ENCODE results near the gene FAM136A.
"Not testable (repeated sequence)": the region's sequence is repeated elsewhere in the genome, so short reads cannot be mapped to it uniquely, and the experiment has no call there.

FAM136A gene

DNA sequence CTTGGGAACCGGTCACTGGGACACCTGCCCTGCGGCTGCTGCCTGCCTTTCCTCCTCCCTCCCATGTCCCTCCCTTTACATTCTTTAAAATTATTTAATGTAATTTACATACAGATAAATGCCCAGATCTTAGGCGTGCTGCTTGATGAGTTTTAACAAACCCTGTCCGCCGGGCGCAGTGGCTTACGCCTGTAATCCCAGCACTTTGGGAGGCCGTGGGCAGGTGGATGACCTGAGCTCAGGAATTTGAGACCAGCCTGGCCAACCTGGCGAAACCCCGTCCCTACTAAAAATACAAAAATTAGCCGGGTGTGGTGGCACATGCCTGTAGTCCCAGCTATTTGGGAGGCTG is 304 bp upstream of the FAM136A start:
- not testable (repeated sequence) for DNase-seq
- peak overlapping the region; percentile 76 for H3K4me3 ChIP-seq (ENCODE audit: insufficient read depth, low read depth, low read length, poor library complexity, severe bottlenecking)

DNA sequence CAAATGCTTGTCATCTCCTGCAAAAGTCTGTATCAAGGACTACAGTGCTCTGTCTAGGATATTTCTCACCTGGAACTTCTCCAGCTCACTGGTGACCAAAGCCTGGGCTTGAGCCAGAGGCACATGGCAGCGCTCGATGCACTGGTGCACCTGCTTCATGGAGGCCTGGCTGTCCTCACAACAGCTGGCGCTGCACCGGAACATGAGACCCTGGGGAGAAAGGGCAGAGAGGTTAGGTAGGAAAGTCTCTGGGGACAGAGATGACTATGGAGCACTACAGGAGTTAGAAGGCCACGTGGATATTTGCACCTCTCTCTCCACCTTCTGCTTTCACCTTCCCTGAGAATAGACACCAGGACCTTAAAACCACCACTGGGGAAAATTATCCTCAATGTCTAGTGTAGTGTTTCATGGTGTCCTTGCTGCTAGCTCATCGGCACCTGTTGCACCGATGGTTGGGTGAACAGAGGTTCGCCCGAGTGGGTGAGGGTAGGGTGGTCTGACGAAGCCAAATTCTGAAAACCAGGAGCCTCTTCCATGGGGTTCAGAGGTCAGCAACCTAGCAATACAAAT is 1.0 kb downstream of the FAM136A start:
- peak overlapping the region; percentile 62 for H3K27ac ChIP-seq (ENCODE audit: insufficient read depth, low read length, poor library complexity, severe bottlenecking)
- peak overlapping the region; percentile 76 for H3K4me3 ChIP-seq (ENCODE audit: insufficient read depth, low read depth, low read length, poor library complexity, severe bottlenecking)
- H3K9me3 ChIP-seq (ENCODE audit: control insufficient read depth, low read length): no peaks in the 10 kb centered on the region
- peaks cover 8% of the 10 kb centered on the region for H3K4me1 ChIP-seq (ENCODE audit: control insufficient read depth, insufficient read depth, low read length, poor library complexity, severe bottlenecking)
- DNase-seq: no peak
- peaks cover 10% of the 10 kb centered on the region for H3K36me3 ChIP-seq (ENCODE audit: control insufficient read depth, insufficient read depth, low read length)
- no peaks in the 10 kb centered on the region for H3K27me3 ChIP-seq (replicated peaks; ENCODE audit: control insufficient read depth, insufficient read depth, low read length, poor library complexity, severe bottlenecking)

More for the DNA sequence above, 304 bp upstream of the FAM136A start:
- not testable (repeated sequence) for H3K27ac ChIP-seq (ENCODE audit: insufficient read depth, low read length, poor library complexity, severe bottlenecking); H3K4me1 ChIP-seq (ENCODE audit: control insufficient read depth, insufficient read depth, low read length, poor library complexity, severe bottlenecking); H3K9me3 ChIP-seq (ENCODE audit: control insufficient read depth, low read length); H3K27me3 ChIP-seq (replicated peaks; ENCODE audit: control insufficient read depth, insufficient read depth, low read length, poor library complexity, severe bottlenecking)
- H3K36me3 ChIP-seq (ENCODE audit: control insufficient read depth, insufficient read depth, low read length): peaks cover 10% of the 10 kb centered on the region

DNA sequence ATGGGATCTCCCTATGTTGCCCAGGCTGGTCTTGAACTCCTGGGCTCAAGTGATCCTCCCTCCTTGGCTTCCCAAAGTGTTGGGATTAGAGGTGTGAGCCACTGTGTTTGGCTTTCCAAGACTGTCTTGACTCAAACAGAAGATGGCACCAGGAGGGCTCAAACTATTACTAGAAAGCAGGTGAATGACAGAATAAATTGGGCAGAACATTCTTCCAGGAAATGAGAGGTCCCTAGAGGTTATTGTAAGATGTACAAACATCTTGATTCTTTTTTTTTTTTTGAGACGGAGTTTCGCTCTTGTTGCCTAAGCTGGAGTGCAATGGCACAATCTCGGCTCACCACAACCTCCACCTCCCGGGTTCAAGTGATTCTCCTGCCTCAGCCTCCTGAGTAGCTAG is 4.0 kb downstream of the FAM136A start:
- not testable (repeated sequence) for H3K27me3 ChIP-seq (replicated peaks; ENCODE audit: control insufficient read depth, insufficient read depth, low read length, poor library complexity, severe bottlenecking); DNase-seq; H3K9me3 ChIP-seq (ENCODE audit: control insufficient read depth, low read length); H3K4me3 ChIP-seq (ENCODE audit: insufficient read depth, low read depth, low read length, poor library complexity, severe bottlenecking); H3K27ac ChIP-seq (ENCODE audit: insufficient read depth, low read length, poor library complexity, severe bottlenecking)
- H3K4me1 ChIP-seq (ENCODE audit: control insufficient read depth, insufficient read depth, low read length, poor library complexity, severe bottlenecking): peaks cover 11% of the 10 kb centered on the region
- peaks cover 10% of the 10 kb centered on the region for H3K36me3 ChIP-seq (ENCODE audit: control insufficient read depth, insufficient read depth, low read length)

DNA sequence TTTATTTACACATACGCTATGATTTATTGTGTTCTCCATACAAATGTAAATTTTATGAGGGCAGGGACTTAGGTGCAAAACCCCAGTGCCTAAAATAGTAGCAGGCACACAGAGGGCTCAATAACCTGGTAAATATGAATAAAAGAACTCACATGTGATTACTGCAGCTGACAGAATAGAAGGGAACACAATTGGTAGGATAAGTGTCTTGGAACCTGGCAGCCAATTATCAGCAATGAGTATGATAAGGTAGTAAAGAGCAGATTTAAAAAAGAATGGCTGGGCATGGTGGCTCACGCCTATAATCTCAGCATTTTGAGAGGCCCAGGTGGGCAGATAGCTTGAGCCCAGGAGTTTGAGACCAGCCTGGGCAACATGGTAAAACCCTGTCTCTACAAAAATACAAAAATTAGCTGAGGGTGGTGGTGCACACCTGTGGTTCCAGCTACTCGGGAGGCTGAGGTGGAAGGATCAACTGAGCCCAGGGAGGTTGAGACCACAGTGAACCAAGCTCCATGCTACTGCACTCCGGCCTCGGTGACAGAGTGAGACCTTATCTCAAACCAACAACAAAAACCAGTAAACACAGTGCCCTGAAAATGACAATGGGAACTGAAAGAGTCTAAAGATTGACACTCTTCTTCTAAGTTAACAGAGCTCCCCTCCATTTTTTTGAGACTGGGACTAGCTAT is 18.2 kb downstream of the FAM136A start:
- Histone ChIP-seq H3K36me3 (ENCODE audit: control insufficient read depth, insufficient read depth, low read length) (peaks cover 77% of the 10 kb centered on the region), H3K9me3 (ENCODE audit: control insufficient read depth, low read length) (no peaks in the 10 kb centered on the region), H3K27ac (ENCODE audit: insufficient read depth, low read length, poor library complexity, severe bottlenecking) (no peak overlapping the region), H3K27me3 (replicated peaks; ENCODE audit: control insufficient read depth, insufficient read depth, low read length, poor library complexity, severe bottlenecking) (no peaks in the 10 kb centered on the region), H3K4me1 (ENCODE audit: control insufficient read depth, insufficient read depth, low read length, poor library complexity, severe bottlenecking) (no peaks in the 10 kb centered on the region), H3K4me3 (ENCODE audit: insufficient read depth, low read depth, low read length, poor library complexity, severe bottlenecking) (no peak overlapping the region)
- DNase-seq: no peak

DNA sequence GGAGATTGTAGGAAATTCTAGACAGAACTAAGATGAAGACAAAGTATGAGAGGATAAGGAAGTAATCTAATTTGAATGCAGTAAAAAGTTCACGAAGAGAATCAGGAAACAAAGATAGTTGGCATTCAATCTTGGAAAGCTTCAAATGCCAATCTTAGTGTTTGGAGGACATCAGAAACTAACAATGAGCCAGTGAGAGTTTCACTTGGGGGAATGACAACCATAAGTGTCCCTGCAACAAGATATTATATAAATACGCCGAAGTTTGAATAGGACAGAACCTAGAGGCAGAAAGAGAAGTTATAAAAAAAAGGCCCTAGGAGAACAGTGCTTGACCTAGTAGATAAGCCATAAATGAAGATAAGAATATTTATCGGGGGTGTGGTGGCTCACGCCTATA is 19.4 kb downstream of the FAM136A start:
- Histone ChIP-seq H3K27me3 (replicated peaks; ENCODE audit: control insufficient read depth, insufficient read depth, low read length, poor library complexity, severe bottlenecking) (no peaks in the 10 kb centered on the region), H3K9me3 (ENCODE audit: control insufficient read depth, low read length) (no peaks in the 10 kb centered on the region), H3K4me1 (ENCODE audit: control insufficient read depth, insufficient read depth, low read length, poor library complexity, severe bottlenecking) (no peaks in the 10 kb centered on the region), H3K36me3 (ENCODE audit: control insufficient read depth, insufficient read depth, low read length) (peaks cover 68% of the 10 kb centered on the region), H3K4me3 (ENCODE audit: insufficient read depth, low read depth, low read length, poor library complexity, severe bottlenecking) (no peak overlapping the region), H3K27ac (ENCODE audit: insufficient read depth, low read length, poor library complexity, severe bottlenecking) (no peak overlapping the region)
- DNase-seq: no peak

DNA sequence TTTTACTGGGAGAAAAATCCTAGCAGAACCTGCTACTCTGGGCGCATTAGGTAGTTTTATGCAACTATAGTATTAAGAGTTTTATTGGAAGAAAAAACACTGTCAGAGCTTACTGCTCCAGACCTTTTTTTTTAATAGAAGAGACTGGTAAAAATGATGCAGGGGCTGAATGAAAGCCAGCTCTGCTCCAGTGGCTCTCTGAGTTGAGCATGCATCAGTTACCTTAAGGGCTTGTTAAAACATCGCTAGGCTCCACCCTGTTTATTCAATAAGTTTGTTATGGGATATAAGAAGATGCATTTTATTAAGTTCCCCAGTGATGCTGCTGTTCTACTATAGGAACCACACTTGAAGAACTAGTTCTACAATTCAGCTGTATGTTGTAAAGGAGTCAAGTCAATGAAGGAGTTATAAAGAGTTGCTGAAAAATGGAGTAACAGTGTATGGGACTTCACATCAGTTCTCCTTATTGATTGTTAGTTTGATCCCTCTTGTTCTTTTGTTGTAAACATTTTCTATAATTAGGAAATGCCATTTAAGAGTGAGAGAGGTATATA is 21.5 kb downstream of the FAM136A start:
- Histone ChIP-seq H3K36me3 (ENCODE audit: control insufficient read depth, insufficient read depth, low read length) (peaks cover 60% of the 10 kb centered on the region), H3K4me3 (ENCODE audit: insufficient read depth, low read depth, low read length, poor library complexity, severe bottlenecking) (no peak overlapping the region), H3K27ac (ENCODE audit: insufficient read depth, low read length, poor library complexity, severe bottlenecking) (no peak overlapping the region), H3K9me3 (ENCODE audit: control insufficient read depth, low read length) (no peaks in the 10 kb centered on the region), H3K27me3 (replicated peaks; ENCODE audit: control insufficient read depth, insufficient read depth, low read length, poor library complexity, severe bottlenecking) (no peaks in the 10 kb centered on the region), H3K4me1 (ENCODE audit: control insufficient read depth, insufficient read depth, low read length, poor library complexity, severe bottlenecking) (no peaks in the 10 kb centered on the region)
- no peak for DNase-seq

DNA sequence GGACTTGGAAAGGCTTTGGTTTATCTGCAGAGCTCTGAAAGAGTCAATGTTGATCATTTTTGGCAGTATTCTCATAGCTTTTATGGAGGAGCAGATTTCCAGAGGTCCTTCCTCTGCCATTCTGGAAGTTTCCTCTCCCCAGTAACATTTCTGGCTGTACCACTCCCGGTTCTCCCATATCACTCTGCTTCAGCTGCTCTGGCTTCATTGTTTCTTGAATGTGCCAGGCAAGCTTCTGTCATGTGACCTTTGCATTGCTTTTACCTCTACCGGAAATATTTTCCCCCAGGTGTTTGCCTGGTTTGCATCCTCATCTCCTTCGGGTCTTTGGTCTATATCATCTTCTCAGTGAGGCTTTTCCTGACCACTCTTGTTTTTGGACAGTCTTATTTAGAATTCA is 31.5 kb downstream of the FAM136A start:
- Histone ChIP-seq H3K4me1 (ENCODE audit: control insufficient read depth, insufficient read depth, low read length, poor library complexity, severe bottlenecking) (no peaks in the 10 kb centered on the region), H3K36me3 (ENCODE audit: control insufficient read depth, insufficient read depth, low read length) (peaks cover 10% of the 10 kb centered on the region), H3K4me3 (ENCODE audit: insufficient read depth, low read depth, low read length, poor library complexity, severe bottlenecking) (no peak overlapping the region), H3K27me3 (replicated peaks; ENCODE audit: control insufficient read depth, insufficient read depth, low read length, poor library complexity, severe bottlenecking) (no peaks in the 10 kb centered on the region), H3K9me3 (ENCODE audit: control insufficient read depth, low read length) (no peaks in the 10 kb centered on the region), H3K27ac (ENCODE audit: insufficient read depth, low read length, poor library complexity, severe bottlenecking) (no peak overlapping the region)
- DNase-seq: no peak

DNA sequence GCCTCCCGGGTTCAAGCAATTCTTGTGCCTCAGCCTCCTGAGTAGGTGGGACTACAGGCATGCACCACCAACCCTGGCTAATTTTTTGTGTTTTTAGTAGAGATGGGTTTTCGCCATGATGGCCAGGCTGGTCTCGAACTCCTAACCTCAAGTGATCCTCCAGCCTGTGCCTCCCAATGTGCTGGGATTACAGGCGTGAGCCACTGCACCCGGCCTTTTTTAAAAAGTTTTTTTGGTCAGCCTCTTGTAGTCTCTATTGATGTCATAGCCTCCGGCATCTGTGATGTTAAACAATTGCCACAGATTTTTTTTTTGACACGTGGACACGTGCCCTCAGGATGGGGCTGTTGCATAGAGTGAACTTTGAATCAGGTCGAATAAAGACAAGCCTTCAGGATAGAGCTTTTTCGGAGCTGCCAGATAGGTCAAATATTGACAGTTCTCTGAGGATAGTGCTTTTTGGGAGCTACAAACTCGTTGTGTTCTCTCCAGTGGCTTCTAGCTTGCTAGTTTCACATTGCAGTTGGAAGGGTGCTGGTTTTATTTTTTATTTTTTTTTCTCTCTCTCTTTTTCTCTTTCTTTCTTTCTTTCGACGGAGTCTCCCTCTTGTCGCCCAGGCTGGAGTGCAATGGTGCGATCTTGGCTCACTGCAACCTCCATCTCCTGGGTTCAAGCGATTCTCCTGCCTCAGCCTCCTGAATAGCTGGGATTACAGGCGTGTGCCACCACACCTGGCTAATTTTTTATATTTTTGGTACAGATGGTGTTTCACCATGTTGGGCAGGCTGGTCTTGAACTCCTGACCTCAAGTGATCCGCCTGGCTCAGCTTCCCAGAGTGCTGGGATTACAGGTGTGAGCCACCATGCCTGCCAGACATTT is 32.2 kb downstream of the FAM136A start:
- not testable (repeated sequence) for DNase-seq; H3K36me3 ChIP-seq (ENCODE audit: control insufficient read depth, insufficient read depth, low read length); H3K27ac ChIP-seq (ENCODE audit: insufficient read depth, low read length, poor library complexity, severe bottlenecking); H3K4me3 ChIP-seq (ENCODE audit: insufficient read depth, low read depth, low read length, poor library complexity, severe bottlenecking); H3K27me3 ChIP-seq (replicated peaks; ENCODE audit: control insufficient read depth, insufficient read depth, low read length, poor library complexity, severe bottlenecking); H3K4me1 ChIP-seq (ENCODE audit: control insufficient read depth, insufficient read depth, low read length, poor library complexity, severe bottlenecking); H3K9me3 ChIP-seq (ENCODE audit: control insufficient read depth, low read length)

DNA sequence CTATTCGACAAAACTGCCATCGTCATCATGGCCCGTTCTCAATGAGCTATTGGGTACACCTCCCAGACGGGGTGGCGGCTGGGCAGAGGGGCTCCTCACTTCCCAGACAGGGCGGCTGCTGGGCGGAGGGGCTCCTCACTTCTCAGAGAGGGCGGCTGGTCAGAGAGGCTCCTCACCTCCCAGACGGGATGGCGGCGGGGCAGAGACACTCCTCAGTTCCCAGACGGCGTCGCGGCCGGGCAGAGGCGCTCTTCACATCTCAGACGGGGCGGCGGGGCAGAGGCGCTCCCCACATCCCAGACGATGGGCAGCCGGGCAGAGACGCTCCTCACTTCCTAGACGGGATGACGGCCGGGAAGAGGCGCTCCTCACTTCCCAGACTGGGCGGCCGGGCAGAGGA is 34.9 kb downstream of the FAM136A start:
- H3K4me3 ChIP-seq (ENCODE audit: insufficient read depth, low read depth, low read length, poor library complexity, severe bottlenecking); H3K36me3 ChIP-seq (ENCODE audit: control insufficient read depth, insufficient read depth, low read length); DNase-seq; H3K27ac ChIP-seq (ENCODE audit: insufficient read depth, low read length, poor library complexity, severe bottlenecking); H3K9me3 ChIP-seq (ENCODE audit: control insufficient read depth, low read length); H3K27me3 ChIP-seq (replicated peaks; ENCODE audit: control insufficient read depth, insufficient read depth, low read length, poor library complexity, severe bottlenecking); H3K4me1 ChIP-seq (ENCODE audit: control insufficient read depth, insufficient read depth, low read length, poor library complexity, severe bottlenecking): not testable (repeated sequence)

DNA sequence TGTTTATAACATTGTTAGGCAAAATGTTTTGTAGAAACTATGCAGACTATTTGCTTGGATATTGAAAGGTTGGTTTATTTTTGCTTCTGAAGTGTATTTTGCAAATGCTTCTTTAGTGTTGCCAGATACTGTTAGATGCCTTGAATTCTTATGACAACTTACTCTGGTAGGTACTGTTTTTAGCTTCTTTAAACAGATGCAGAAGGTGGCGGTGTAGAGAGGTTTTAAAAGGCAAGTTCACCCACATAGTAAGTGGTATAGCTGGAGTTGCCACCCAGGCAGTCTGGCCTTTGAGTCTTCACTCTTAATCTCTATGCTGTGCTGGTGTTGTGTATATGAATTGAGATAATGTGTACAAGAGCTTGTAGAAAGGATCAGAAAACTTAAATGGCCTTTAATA is 40.4 kb downstream of the FAM136A start:
- no peak overlapping the region for H3K27ac ChIP-seq (ENCODE audit: insufficient read depth, low read length, poor library complexity, severe bottlenecking)
- no peaks in the 10 kb centered on the region for H3K9me3 ChIP-seq (ENCODE audit: control insufficient read depth, low read length)
- H3K27me3 ChIP-seq (replicated peaks; ENCODE audit: control insufficient read depth, insufficient read depth, low read length, poor library complexity, severe bottlenecking): no peaks in the 10 kb centered on the region
- peaks cover 9% of the 10 kb centered on the region for H3K36me3 ChIP-seq (ENCODE audit: control insufficient read depth, insufficient read depth, low read length)
- H3K4me1 ChIP-seq (ENCODE audit: control insufficient read depth, insufficient read depth, low read length, poor library complexity, severe bottlenecking): no peaks in the 10 kb centered on the region
- no peak for DNase-seq
- no peak overlapping the region for H3K4me3 ChIP-seq (ENCODE audit: insufficient read depth, low read depth, low read length, poor library complexity, severe bottlenecking)
